CD4-positive, alpha-beta T cell treated with Interleukin-17A for 1 hour (primary cell): Measurements from ENCODE around the gene ZNF154.
"Not testable (repeated sequence)": the region's sequence is repeated elsewhere in the genome, so short reads cannot be mapped to it uniquely, and the experiment has no call there.

ENCODE experiments used
- DNase-seq: peaks from one replicate; pipeline ENCODE4 v3.0.0-alpha.2; 2020

The ZNF154 gene

GRCh38 chr19:57708641-57709361 is at the start of gene ZNF154:
Gene ZNF154 (minus strand): TSS chr19:57709204. CDS start chr19:57708971, 233 bp downstream.
- peak; percentile 84 for DNase-seq

DNA sequence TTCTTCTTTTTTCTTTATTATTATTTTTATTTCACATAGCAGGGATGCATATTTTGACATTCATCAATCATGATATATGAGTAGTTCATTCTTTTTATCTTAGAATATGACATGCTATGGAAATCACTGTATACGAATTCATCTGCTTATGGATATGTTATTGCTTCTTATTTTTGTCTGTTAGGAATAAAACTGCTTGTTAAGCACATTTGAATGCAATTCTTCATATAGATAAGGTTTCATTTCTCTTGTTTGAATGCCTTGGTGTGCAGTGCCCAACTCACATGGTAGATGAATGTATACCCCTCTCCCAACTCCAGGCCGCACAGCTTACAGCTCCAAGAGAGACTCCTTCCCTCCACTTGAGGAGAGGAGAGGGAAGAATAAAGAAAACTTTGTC is 48.9 kb upstream of the ZNF154 start:
- DNase-seq: no peak

DNA sequence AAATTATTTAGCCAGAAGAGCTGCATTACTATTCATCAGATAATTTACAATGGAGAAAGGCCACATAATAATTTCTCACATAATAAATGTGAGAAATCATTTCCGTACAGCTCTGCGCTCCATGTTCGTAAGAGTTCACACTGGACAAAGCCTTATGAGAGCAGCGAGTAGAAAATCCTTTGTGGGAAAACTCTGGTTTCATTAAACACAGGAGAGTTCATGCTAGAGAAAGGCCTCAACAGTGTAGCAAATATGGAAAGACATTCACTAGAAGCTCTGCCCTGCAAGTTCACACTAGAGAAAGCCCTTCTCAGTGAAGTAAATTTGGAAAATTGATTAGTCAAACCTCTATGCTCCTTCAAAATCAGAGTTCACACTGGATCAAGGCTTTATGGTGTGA is 46.0 kb upstream of the ZNF154 start:
- no peak for DNase-seq

DNA sequence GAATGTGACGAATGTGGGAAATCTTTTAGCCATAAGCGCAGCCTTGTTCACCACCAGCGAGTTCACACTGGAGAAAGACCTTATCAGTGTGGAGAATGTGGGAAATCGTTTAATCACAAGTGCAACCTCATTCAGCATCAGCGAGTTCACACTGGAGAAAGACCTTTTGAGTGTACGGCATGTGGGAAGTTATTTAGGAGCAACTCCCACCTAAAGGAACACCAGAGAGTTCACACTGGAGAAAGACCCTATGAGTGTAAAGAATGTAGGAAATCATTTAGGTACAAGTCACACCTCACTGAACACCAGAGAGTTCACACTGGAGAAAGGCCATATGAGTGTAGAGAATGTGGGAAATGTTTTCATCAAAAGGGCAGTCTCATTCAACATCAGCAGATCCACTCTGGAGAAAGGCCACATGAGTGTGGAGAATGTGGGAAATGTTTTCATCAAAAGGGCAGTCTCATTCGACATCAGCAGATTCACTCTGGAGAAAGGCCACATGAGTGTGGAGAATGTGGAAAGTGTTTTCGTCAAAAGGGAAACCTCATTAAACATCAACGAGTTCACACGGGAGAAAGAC is 45.2 kb upstream of the ZNF154 start:
- no peak for DNase-seq

DNA sequence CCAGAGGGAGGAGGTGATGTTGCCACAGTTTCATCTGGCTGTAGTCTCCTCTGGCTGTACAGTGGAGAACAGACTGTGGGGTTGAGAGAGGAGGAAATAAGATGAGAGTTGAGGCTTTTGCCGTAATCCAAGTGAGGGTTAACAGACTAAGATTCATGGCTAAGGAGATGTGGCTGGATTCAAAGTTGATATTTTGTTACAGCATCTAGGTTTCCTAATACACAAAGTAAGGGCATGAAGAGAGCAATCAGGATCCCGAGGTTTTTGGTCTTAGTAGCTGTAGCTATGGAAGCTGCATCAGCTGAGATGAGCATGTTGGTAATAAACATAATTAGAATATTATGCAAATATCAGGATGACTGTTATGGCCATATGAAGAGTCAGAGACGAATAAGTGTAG is 39.0 kb upstream of the ZNF154 start:
- no peak for DNase-seq

GRCh38 chr19:57747472-57747807 is 38.4 kb upstream of the ZNF154 start:
- DNase-seq: no peak

DNA sequence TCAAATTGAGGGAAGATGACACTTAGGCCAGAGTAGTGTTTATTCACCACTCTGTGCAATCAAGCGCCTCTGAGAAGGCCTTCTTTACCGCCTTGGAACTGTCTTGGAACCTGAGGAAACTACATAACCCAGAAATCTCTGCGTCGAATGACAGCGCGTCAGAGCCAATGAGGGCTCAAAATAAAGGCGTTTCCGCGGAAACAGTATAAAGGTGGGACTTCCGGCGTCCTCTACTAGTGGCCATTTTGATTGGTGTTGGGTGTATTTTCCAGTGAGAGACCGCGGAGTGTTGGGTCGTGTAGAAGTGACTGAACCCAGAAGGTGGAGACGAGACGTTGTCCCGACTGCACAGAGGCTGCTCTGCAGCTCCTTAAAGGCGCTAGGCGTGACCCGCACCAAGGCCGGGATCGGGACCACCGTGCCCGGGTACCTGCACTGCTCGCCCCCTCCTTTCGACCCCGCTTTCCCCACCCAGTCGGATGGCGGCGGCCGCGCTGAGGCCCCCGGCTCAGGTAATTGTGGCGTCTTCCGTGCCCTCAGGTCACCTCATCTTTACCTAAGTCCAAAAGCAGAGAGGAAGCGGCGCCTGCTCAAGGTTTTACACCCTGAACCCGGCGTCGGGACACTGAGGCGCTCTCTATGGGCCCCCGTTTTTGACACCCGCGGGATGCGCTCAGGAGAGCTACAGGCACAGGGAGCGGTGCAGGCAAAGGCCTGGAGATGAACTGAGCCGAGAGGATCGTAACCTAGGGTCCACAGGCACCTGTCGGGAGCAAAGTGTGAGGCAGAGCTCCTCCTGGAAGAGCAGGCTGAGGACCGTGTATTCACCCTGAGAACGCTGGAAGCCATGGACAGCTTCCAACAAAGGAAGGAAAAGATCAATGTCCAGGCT is 37.8 kb upstream of the ZNF154 start, which contains the start of gene ZNF776:
TSS of gene ZNF776 (plus strand) at position 236 of the 892 bp plus-strand sequence. CDS start at position 480, 244 bp downstream.
- peak; percentile 93 for DNase-seq

- not testable (repeated sequence) for DNase-seq
Observed at GRCh38 chr19:57738770-57739169, 29.8 kb upstream of the ZNF154 start.

- peak; percentile 50 for DNase-seq
Observed at GRCh38 chr19:57738320-57738719, 29.3 kb upstream of the ZNF154 start.

DNA sequence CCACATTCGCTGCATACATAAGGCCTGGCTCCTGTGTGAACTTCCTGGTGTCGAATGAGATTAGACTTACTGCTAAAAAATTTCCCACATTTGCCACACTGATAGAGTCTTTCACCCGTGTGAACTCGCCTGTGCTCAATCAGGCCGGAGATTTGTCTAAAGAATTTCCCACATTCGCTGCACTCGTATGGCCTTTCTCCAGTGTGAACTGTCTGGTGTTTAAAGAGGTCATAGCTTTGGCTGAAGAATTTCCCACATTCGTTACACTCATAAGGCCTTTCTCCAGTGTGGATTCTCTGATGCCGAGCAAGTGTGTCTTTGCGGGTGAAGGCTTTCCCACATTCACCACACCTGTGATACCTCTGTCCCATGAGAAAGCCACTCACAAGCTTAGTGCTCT is 11.9 kb upstream of the ZNF154 start:
- no peak for DNase-seq

DNA sequence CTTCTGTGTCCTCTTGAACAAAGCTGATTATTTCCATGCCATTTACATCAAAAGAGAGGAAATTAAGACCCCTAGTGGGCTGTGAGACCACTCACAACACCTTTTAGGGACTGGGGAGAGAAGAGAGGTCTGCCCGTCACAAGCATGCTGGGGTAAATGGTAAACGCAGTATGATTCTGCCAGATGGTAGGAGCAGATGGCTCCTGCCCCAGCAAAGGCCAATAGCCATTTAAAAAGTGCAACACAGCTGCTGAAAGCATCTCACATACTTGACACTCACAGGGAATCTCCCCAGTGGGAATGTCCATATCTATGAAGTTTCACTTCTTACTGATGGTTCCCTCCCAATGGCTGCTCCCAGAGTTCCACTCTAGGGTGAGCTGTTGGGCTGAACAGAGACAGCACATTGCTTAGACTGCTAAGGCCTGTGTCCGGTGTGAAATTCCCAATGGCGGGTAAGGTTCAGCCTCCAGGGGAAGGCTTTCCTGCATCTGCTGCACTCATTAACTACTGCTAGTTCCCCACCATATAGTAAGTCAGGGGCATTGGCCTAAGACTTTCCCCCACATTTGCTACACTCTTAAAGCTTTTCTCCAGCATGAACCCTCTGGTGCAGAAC is 11.0 kb upstream of the ZNF154 start:
- no peak for DNase-seq

- no peak for DNase-seq
Observed at GRCh38 chr19:57719424-57719823, 10.4 kb upstream of the ZNF154 start.

DNA sequence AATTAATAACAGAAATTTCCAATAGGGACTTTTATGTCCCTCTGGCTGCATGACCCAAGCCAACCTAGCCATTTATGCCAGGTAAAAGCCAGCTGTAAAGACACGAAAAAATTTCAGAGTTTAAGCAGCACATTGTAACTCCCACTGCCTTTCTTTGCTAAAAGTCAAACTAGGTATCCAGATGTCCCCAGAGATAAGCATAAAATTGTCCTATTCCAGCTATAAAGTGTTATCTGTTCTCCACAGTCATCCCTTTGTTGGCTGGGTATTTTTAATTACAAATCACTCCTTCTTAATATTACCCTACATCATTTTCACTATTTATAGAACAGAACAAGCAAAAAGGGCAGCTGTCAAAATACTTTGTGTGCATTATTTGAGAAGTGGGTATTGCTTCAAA is 3.2 kb upstream of the ZNF154 start:
- DNase-seq: no peak

DNA sequence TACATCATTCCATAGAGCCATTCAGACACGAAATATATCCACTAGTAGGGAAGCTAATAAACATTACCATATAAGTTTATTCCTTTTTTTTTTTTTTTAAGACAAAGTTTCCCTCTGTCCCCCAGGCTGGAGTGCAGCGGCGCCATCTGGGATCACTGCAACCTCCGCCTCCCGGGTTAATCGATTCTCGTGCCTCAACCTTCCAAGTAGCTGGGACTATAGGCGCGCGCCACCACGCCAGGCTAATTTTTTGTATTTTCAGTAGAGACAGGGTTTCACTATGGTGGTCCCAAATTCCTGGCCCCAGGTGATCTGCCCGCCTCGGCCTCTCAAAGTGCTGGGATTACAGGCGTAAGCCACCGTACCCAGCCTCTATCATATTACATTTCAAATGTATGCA is 612 bp upstream of the ZNF154 start:
- DNase-seq: no peak

DNA sequence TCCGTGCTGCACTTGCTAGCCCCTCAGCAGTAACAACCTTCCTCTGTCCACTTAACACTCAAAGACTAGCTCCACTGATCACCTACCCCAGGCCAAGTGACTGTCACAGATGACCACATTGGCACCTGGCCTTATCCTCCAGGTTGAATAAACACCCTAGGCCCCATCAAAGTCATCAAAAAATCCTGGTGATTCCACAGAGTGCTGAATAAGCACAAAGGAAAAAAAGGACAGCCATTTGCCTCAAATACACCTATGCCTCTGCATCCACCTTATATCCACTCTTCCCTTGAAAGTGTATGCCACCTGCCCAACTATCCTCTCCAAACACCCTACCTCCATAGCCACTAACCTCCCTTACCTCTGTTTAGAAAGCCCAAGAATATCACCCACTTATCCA is 2.7 kb downstream of the ZNF154 start:
- no peak for DNase-seq

DNA sequence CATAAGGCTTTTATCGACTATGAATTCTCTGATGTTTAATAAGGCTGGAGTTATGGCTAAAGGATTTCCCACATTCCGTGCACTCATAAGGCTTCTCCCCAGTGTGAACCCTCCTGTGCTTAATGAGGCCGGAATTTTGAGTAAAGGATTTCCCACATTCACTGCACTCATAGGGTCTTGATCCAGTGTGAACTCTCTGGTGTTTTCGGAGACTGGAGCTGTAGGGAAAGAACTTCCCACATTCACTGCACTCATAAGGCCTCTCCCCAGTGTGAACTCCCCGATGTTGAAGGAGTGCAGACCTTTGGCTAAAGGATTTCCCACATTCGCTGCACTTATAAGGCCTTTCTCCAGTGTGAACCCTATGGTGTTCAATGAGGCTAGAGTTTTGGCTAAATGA is 7.4 kb downstream of the ZNF154 start:
- no peak for DNase-seq

DNA sequence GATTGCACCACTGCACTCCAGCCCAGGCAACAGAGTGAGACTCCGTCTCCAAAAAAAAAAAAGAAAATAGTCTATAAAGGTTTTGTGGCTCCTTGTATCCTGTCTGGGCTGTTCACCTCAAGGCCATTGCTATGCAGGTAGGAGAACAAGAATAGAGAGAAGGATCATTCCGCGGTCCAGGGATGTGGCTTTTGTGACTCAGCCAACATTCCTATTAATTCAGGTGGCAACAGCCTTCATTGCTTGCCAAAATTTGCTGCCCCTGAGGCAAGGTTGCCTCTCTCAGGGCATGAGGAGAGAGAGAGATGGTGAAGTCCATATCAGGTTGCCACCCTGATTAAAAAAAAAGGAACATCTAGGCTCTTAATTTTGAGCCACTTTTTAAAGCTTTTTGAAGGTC is 19.3 kb downstream of the ZNF154 start:
- DNase-seq: no peak

DNA sequence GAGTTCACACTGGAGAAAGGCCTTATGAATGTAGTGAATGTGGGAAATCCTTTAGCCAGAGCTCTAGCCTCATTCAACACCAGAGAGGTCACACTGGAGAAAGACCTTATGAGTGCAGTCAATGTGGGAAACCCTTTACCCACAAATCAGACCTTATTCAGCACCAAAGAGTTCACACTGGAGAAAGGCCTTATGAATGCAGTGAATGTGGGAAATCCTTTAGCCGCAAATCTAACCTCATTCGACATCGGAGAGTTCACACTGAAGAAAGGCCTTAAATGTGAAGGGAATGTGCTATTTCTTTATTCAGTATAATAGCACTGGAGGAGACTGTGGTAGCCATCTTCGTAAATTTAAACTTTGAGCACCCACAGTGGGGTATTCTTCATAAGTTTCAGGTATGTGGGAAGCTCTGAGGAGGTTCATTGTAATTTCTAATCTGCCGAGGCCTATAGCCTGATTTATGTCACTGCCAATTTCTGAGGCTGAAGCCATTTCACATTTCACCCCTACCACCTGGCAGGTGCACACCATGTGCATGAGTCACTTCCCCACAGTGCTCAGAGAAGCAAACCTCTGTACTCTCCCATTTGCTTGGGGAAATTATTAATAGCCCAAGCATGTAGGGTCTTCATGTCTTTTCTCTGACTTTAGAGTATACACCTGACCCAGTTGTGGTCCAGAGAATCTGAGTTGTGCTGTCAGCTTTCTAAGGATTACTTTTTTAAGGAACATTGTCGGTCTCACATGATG is 20.8 kb downstream of the ZNF154 start:
- no peak for DNase-seq

DNA sequence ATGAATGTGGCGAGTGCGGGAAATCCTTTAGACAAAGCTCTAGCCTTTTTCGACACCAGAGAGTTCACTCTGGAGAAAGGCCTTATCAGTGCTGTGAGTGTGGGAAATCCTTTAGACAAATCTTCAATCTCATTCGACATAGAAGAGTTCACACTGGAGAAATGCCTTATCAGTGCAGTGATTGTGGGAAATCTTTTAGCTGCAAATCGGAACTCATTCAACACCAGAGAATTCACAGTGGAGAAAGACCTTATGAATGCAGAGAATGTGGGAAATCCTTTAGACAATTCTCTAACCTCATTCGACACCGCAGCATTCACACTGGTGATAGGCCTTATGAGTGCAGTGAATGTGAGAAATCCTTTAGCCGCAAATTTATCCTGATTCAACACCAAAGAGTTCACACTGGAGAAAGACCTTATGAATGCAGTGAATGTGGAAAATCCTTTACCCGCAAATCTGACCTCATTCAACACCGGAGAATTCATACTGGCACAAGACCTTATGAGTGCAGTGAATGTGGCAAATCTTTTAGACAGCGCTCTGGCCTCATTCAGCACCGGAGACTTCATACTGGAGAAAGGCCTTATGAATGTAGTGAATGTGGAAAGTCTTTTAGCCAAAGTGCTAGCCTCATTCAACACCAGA is 21.5 kb downstream of the ZNF154 start:
- no peak for DNase-seq

DNA sequence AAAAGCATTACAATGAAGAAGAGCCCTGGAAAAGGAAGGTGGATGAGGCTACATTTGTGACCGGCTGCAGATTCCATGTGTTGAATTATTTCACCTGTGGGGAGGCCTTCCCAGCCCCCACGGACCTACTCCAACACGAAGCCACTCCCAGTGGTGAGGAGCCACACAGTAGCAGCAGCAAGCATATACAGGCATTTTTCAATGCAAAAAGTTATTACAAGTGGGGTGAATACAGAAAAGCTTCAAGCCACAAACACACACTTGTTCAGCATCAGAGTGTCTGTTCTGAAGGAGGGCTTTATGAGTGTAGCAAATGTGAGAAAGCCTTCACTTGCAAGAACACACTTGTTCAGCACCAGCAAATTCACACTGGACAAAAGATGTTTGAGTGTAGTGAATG is 22.3 kb downstream of the ZNF154 start:
- no peak for DNase-seq

DNA sequence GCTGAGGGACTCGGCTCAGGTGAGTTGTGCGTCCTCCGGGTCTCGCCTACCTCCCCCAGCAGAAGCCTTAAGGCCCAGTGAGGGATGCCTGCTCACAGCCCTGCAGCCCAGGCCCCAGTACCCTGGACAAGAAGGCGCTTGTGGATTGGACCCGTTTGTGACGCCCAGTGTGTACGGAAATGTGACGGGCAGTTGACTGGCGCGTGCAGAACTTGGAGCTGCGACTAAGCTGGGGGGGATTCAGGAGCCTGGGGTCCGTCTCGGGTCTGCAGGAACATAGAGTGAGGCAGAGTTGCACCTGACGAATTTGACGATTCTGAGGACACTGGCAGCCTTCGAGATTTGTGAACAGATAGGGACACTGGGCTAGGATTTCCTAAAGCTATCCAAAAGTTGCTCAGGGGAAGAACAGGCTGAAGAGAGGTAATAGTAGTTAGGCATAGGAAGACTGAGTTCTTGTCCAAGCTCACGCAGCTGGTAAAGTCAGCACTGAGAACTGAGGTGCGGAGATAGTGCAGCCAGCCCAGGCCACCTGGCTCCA is 26.7 kb downstream of the ZNF154 start:
- DNase-seq: no peak

- no peak for DNase-seq
Observed at GRCh38 chr19:57675881-57676280, 33.1 kb downstream of the ZNF154 start.
